ENCODE measurements around the gene MRPS27. TPM values are rescaled to one million over a fixed set of nuclear protein-coding genes. Genes with fewer than 3 reads are reported as not detected.

The MRPS27 gene
- total and polyA plus RNA-seq, 9 of the 15 experiments (the other 6 are each of a cell fraction or from before 2014, with no cell fraction given): 73.6 to 144 (median 106) TPM

DNA sequence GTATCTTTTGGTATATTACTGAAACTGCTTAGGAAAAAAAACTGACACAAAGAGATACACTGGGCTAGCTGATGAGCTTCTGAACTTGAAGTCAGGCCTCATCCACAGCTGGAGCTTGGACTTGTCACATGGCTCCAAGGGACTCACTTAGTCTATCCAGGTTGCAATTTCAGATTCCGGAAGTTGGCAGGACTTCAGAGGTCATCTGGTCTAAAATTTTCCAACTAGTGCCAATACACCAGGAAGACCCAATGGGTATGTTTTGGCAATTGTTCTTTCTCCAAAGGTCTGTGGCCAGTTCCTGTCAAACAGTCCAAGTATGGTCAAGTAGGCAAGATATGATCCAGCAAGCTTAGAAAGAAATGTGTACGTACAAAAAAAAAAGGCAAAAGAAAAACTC is 36.7 kb downstream of the MRPS27 start (continued):
- TF ChIP-seq, protein P1, sequence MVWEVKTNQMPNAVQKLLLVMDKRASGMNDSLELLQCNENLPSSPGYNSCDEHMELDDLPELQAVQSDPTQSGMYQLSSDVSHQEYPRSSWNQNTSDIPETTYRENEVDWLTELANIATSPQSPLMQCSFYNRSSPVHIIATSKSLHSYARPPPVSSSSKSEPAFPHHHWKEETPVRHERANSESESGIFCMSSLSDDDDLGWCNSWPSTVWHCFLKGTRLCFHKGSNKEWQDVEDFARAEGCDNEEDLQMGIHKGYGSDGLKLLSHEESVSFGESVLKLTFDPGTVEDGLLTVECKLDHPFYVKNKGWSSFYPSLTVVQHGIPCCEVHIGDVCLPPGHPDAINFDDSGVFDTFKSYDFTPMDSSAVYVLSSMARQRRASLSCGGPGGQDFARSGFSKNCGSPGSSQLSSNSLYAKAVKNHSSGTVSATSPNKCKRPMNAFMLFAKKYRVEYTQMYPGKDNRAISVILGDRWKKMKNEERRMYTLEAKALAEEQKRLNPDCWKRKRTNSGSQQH (CRISPR knock-in tag; IDR thresholded peaks at IDR 0.05): no peak
- TF ChIP-seq DMBX1 (CRISPR knock-in tag; IDR thresholded peaks at IDR 0.05; ENCODE audit: borderline replicate concordance) (peak; percentile 91), MTA1 (IDR thresholded peaks at IDR 0.05; ENCODE audit: borderline replicate concordance) (no peak), ZNF699 (CRISPR knock-in tag; IDR thresholded peaks at IDR 0.05; ENCODE audit: insufficient replicate concordance) (no peak), CXXC5 (CRISPR knock-in tag; IDR thresholded peaks at IDR 0.05) (peak; percentile 60), XRCC3 (IDR thresholded peaks at IDR 0.05) (no peak), IFI16 (CRISPR knock-in tag; IDR thresholded peaks at IDR 0.05) (0 out of 2 replicates have a peak, but pooled peaks have one; percentile 55), HMG20A (CRISPR knock-in tag; conservative IDR thresholded peaks at IDR 0.05) (no peak), MECOM (CRISPR knock-in tag; IDR thresholded peaks at IDR 0.05) (peak; percentile 64), TCF15 (CRISPR knock-in tag; IDR thresholded peaks at IDR 0.05) (peak; percentile 75; the same call in 1 of the 2 replicates), ZNF175 (CRISPR knock-in tag; IDR thresholded peaks at IDR 0.05; ENCODE audit: low read depth) (peak; percentile 38)
